Peyer's patch (tissue), 4 donors: Measurements from ENCODE around the gene SERPINH1. TPM values are rescaled to one million over a fixed set of nuclear protein-coding genes. Genes with fewer than 3 reads are reported as not detected.

Experiments
- DNase-seq, 3 donors: peaks; one replicate each; pipeline ENCODE4 v3.0.0-alpha.2; 2017 to 2019
- H3K27ac ChIP-seq, 4 donors: fragments of 200-600 bp; sonication (generic); one replicate each; pipeline ENCODE4 v1.5.1; 2016 to 2019
- H3K27me3 ChIP-seq, 2 donors: fragments of 200-600 bp; sonication (generic); one replicate each; pipeline ENCODE4 v1.5.1; 2019
- H3K36me3 ChIP-seq, 3 donors: fragments of 200-600 bp; sonication (generic); one replicate each; pipeline ENCODE4 v1.5.1; 2016 to 2019
- H3K4me1 ChIP-seq, 4 donors: fragments of 200-600 bp; sonication (generic); one replicate each; pipeline ENCODE4 v1.5.1; 2016 to 2019
- H3K4me3 ChIP-seq, 4 donors: fragments of 200-600 bp; sonication (generic); 1 replicate in 3 of 4; 2 replicates in 1 of 4; pipeline ENCODE4 v1.5.1; 2016 to 2019; ENCODE audit warnings: mild to moderate bottlenecking in 1 of 4
- H3K9me3 ChIP-seq, 4 donors: fragments of 200-600 bp; sonication (generic); one replicate each; pipeline ENCODE4 v1.5.1; 2016 to 2019; ENCODE audit warnings: mild to moderate bottlenecking in 1 of 4
- POLR2A ChIP-seq, 2 donors: fragments of 450-650 bp; IDR thresholded peaks; one replicate each; pipeline ENCODE4 v1.5.1; 2017; ENCODE audit warnings: antibody characterized with exemption in 2 of 2, mild to moderate bottlenecking in 2 of 2, moderate library complexity in 2 of 2
- total RNA-seq, 4 donors: library from RNA; depleted of rRNA; stranded (reverse); fragments of >200 nt; gene quantifications; one replicate each; pipeline ENCODE4 v1.1.0, GENCODE V29; 2016
- TF ChIP-seq, protein P1 (sequence below), 6 experiments: fragments of 450-650 bp in 4 of 6; fragments of 200-600 bp in 2 of 6; sonication (generic) in 1 of 6; IDR thresholded peaks; one replicate each; pipeline ENCODE4 v1.5.1; 2017 to 2019; ENCODE audit warnings: antibody characterized with exemption in 6 of 6, mild to moderate bottlenecking in 3 of 6, moderate library complexity in 1 of 6

The SERPINH1 gene
- total RNA-seq, 4 donors from 2014 or later = 35.4 to 50.9 (median 43.4) TPM

DNA sequence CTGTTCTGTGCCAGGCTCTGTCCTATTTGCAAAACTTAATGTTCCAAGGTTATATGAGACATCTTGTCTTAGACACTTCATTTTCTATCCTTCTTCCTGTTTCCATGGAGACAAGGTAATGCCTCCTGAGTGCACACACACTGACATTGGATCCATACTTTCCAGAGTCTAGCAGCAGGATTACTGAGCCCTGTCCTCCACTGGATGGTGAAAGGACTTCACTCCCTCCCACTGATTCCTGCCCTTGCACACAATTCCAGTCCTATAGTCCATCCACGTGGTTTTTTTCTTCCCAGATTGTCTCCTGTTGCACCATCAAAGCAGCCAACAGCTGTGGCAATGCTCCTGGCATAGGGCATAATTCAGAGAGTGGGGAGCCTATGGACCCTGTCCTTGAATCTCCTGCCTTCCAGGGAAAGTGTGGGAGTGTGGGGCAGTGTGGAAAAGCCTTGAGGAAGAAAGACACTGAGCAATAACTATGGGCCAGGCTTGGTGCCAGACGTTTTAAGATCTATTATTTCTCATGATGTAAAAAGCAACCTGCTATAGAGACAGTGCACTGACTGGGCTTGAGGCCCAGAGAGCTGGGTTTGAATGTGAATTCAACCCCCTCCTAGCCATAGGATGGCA lies 31.3 kb downstream of the SERPINH1 start:
- peaks cover 0 to 16% (median 0%) of the 10 kb centered on the region in 4 donors for H3K4me1 ChIP-seq
- no peaks in the 10 kb centered on the region for H3K9me3 ChIP-seq
- DNase-seq = no peak
- H3K4me3 ChIP-seq = no peak overlapping the region
- H3K27me3 ChIP-seq = no peaks in the 10 kb centered on the region
- no peaks in the 10 kb centered on the region for H3K36me3 ChIP-seq
- H3K27ac ChIP-seq = peak overlapping the region in 1 of 4 donors; percentile 17
- TF ChIP-seq, protein P1, sequence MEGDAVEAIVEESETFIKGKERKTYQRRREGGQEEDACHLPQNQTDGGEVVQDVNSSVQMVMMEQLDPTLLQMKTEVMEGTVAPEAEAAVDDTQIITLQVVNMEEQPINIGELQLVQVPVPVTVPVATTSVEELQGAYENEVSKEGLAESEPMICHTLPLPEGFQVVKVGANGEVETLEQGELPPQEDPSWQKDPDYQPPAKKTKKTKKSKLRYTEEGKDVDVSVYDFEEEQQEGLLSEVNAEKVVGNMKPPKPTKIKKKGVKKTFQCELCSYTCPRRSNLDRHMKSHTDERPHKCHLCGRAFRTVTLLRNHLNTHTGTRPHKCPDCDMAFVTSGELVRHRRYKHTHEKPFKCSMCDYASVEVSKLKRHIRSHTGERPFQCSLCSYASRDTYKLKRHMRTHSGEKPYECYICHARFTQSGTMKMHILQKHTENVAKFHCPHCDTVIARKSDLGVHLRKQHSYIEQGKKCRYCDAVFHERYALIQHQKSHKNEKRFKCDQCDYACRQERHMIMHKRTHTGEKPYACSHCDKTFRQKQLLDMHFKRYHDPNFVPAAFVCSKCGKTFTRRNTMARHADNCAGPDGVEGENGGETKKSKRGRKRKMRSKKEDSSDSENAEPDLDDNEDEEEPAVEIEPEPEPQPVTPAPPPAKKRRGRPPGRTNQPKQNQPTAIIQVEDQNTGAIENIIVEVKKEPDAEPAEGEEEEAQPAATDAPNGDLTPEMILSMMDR (IDR thresholded peaks at IDR 0.05) = no peak
- TF ChIP-seq POLR2A (IDR thresholded peaks at IDR 0.05) = no peak

DNA sequence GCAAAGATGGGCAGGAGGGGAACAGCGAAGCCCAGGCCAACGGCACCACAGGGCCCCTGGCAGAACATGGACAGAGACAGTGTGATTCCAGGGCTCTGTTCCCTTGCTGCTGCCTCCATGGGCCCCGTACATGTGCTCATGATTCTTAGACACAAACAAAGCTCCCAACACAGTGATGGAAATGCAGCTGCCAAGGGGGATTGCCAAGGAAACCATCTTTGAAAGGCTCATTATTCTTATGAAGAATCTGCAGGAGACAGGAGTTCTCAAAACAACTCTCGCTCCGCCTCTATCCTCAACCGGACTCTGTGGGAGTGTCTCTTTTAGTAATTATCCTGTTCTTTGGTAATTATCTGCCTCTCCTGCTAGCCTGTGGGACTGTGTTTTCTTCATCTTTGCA lies 32.2 kb downstream of the SERPINH1 start:
- no peak overlapping the region for H3K4me3 ChIP-seq
- TF ChIP-seq, protein P1 (IDR thresholded peaks at IDR 0.05) = no peak
- TF ChIP-seq POLR2A (IDR thresholded peaks at IDR 0.05) = no peak
- H3K4me1 ChIP-seq = peaks cover 0 to 11% (median 0%) of the 10 kb centered on the region in 4 donors
- H3K27ac ChIP-seq = no peak overlapping the region
- H3K36me3 ChIP-seq = no peaks in the 10 kb centered on the region
- no peaks in the 10 kb centered on the region for H3K9me3 ChIP-seq
- H3K27me3 ChIP-seq = no peaks in the 10 kb centered on the region
- no peak for DNase-seq

DNA sequence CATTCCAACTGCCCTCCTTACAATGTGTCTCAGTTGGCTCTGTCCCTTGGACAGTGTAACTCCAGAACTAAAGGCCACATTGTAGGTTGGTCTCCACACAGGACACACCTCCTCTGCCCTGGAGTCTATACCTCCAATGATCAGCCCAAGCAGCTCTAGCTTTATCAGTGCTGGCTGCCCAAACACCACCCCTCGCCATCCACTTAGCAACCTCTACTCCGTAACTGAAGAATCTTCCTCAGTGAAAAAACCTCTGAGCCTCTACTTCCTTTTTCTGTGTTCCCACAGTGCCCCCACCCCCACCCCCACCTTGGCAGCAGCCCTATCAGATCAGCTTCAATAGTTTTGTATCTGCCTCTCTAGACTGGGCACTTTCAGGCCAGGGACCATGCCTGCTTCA lies 33.4 kb downstream of the SERPINH1 start:
- Histone ChIP-seq H3K36me3 (no peaks in the 10 kb centered on the region), H3K9me3 (no peaks in the 10 kb centered on the region), H3K4me1 (peaks cover 0 to 11% (median 0%) of the 10 kb centered on the region in 4 donors), H3K27me3 (no peaks in the 10 kb centered on the region), H3K4me3 (no peak overlapping the region), H3K27ac (no peak overlapping the region)
- TF ChIP-seq, protein P1 (IDR thresholded peaks at IDR 0.05) = no peak
- DNase-seq = no peak

DNA sequence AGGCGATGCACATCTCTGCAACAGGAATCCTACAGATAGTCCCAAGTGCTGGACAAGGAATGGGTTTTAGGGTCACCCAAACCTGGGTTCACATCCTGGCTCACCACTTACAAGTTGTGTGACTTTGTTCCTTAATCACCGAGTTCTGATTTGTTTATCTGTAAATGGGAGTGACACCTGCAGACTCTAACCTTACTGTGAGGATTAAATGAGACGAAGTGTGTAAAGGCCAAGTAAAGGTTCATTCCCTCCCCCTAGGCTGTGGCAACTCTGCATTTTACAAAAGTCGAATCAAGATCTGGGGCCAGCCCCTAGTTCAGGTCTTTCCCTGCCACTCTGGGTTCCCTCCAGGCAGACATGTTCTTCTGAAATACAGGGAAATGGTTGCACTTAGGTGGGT lies 34.9 kb downstream of the SERPINH1 start:
- no peak for DNase-seq
- TF ChIP-seq, protein P1 (IDR thresholded peaks at IDR 0.05) = no peak
- TF ChIP-seq POLR2A (IDR thresholded peaks at IDR 0.05) = no peak
- H3K36me3 ChIP-seq = no peaks in the 10 kb centered on the region

DNA sequence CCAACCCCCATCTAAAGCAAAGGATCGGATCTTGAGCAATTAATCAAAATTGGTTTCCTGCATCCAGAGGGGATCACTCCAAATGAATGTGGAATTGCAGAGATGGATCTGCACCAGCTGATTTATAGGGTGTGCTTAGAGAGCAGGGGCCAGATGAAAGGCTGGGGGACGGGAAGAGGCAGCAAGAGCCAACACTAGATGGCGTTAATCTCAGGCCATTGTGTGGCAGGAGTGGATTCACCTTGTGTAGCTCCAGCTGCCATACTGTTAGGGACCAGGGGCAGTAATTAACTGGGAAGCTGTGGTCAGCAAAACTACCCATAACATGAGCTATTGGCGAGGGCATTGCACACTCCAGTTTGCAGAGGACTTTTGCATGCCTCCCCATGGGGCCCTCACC lies 35.6 kb downstream of the SERPINH1 start:
- Histone ChIP-seq H3K36me3 (no peaks in the 10 kb centered on the region), H3K4me1 (peaks cover 0 to 5% (median 0%) of the 10 kb centered on the region in 4 donors), H3K27me3 (no peaks in the 10 kb centered on the region), H3K27ac (no peak overlapping the region), H3K9me3 (no peaks in the 10 kb centered on the region), H3K4me3 (no peak overlapping the region)
- TF ChIP-seq, protein P1 (IDR thresholded peaks at IDR 0.05) = peak in 4 of 6 experiments; percentile 28 to 47 (median 40)
- TF ChIP-seq POLR2A (IDR thresholded peaks at IDR 0.05) = no peak
- DNase-seq = no peak

More for the DNA sequence above, 34.9 kb downstream of the SERPINH1 start:
- Histone ChIP-seq H3K9me3 (no peaks in the 10 kb centered on the region), H3K4me3 (no peak overlapping the region), H3K27ac (no peak overlapping the region), H3K4me1 (peaks cover 0 to 11% (median 0%) of the 10 kb centered on the region in 4 donors), H3K27me3 (no peaks in the 10 kb centered on the region)
